Panc1 (cell line): ENCODE results near the gene SULT4A1.

Experiments used
- TF ChIP-seq, protein P1 (sequence below): fragments of 450-650 bp; IDR thresholded peaks from 2 replicates; pipeline ENCODE4 v1.5.1; 2017; ENCODE audit warnings: mild to moderate bottlenecking
- TF ChIP-seq, protein P2 (sequence below), 2 experiments: IDR thresholded peaks; 2 replicates each; pipeline ENCODE4 v1.6.1; 2011 to 2012; ENCODE audit warnings: low read depth in 2 of 2, control low read depth in 1 of 2, low read length in 1 of 2, mild to moderate bottlenecking in 1 of 2, moderate library complexity in 1 of 2; ENCODE audit not compliant: insufficient read depth in 1 of 2

DNA sequence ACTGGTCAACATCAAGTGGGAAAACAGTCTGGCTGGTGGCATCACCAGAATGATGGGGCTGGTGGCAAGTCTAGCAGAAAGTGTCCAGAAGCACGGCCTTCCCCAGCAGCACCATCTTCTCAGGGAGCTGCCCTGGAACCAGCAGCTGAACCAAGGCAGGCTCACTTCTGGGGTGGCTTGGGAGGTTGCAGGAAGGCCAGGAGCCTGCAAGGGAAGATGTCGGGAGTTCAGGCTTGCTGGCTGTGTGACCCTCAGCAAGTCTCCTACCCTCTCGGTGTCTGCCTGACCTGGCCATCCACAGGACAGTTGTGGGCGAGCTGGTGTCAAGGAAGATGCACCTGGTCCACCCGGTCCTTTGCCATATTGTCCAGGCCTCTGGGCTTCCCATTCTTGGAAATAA lies 31.8 kb upstream of the SULT4A1 start:
- TF ChIP-seq, protein P1, sequence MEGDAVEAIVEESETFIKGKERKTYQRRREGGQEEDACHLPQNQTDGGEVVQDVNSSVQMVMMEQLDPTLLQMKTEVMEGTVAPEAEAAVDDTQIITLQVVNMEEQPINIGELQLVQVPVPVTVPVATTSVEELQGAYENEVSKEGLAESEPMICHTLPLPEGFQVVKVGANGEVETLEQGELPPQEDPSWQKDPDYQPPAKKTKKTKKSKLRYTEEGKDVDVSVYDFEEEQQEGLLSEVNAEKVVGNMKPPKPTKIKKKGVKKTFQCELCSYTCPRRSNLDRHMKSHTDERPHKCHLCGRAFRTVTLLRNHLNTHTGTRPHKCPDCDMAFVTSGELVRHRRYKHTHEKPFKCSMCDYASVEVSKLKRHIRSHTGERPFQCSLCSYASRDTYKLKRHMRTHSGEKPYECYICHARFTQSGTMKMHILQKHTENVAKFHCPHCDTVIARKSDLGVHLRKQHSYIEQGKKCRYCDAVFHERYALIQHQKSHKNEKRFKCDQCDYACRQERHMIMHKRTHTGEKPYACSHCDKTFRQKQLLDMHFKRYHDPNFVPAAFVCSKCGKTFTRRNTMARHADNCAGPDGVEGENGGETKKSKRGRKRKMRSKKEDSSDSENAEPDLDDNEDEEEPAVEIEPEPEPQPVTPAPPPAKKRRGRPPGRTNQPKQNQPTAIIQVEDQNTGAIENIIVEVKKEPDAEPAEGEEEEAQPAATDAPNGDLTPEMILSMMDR, result no peak
- TF ChIP-seq, protein P2, sequence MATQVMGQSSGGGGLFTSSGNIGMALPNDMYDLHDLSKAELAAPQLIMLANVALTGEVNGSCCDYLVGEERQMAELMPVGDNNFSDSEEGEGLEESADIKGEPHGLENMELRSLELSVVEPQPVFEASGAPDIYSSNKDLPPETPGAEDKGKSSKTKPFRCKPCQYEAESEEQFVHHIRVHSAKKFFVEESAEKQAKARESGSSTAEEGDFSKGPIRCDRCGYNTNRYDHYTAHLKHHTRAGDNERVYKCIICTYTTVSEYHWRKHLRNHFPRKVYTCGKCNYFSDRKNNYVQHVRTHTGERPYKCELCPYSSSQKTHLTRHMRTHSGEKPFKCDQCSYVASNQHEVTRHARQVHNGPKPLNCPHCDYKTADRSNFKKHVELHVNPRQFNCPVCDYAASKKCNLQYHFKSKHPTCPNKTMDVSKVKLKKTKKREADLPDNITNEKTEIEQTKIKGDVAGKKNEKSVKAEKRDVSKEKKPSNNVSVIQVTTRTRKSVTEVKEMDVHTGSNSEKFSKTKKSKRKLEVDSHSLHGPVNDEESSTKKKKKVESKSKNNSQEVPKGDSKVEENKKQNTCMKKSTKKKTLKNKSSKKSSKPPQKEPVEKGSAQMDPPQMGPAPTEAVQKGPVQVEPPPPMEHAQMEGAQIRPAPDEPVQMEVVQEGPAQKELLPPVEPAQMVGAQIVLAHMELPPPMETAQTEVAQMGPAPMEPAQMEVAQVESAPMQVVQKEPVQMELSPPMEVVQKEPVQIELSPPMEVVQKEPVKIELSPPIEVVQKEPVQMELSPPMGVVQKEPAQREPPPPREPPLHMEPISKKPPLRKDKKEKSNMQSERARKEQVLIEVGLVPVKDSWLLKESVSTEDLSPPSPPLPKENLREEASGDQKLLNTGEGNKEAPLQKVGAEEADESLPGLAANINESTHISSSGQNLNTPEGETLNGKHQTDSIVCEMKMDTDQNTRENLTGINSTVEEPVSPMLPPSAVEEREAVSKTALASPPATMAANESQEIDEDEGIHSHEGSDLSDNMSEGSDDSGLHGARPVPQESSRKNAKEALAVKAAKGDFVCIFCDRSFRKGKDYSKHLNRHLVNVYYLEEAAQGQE (IDR thresholded peaks at IDR 0.05; ENCODE audit: insufficient read depth in 1 of 2, low read depth in 2 of 2, low read length in 1 of 2), result no peak
